Right lobe of liver (tissue), 4 donors: Measurements from ENCODE around the gene GRIN3A.

Experiments used
- POLR2A ChIP-seq: fragments of 450-650 bp; IDR thresholded peaks from one replicate; pipeline ENCODE4 v1.6.1; 2017; ENCODE audit warnings: antibody characterized with exemption, mild to moderate bottlenecking
- TF ChIP-seq, protein P1 (sequence below), 4 donors: fragments of 200-600 bp in 3 of 4; fragments of 450-650 bp in 1 of 4; IDR thresholded peaks; one replicate each; pipeline versions ENCODE4 v1.5.1 to v1.8.0; 2016 to 2022; ENCODE audit warnings: antibody characterized with exemption in 4 of 4, mild to moderate bottlenecking in 2 of 4
- donor health status: DM: no; HTN: no; CAD: no.
- donor health status: DM: no; HTN: no; CAD: no.
- donor health status: DM: no; HTN: yes; CAD: no.

DNA sequence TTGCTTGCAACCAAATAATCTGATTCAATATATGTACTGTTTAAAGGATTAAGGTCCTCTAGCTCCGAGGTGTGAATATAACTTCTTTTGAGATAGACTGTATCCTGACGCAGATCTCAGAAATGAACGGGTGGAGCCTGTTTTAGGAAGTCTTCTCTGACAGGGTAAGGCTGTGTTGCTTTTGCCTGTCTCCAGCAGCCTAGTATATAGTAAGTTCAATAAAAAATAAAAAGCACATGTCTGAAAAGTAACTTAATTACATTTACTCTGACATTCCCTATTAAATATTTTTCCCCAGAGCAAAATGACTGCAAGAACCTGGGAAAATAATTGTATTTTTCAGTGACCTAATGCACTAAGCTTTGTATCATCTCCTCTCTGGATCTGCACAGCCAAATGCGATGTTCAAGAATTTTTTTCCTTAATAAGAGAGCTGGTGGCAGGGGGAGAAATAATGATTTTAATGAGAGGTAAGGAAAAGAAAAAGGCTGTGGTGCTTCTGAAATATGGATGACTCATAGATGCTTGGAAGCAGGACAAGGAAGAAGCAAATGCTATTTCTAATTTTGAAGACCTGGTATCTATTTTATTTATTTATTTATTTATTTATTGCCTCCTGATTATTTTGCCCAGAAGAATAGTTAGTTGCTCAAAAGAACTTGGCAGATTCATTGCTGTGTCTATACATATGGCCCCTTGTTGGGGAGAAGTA, 151.0 kb downstream of the GRIN3A start:
- TF ChIP-seq, protein P1, sequence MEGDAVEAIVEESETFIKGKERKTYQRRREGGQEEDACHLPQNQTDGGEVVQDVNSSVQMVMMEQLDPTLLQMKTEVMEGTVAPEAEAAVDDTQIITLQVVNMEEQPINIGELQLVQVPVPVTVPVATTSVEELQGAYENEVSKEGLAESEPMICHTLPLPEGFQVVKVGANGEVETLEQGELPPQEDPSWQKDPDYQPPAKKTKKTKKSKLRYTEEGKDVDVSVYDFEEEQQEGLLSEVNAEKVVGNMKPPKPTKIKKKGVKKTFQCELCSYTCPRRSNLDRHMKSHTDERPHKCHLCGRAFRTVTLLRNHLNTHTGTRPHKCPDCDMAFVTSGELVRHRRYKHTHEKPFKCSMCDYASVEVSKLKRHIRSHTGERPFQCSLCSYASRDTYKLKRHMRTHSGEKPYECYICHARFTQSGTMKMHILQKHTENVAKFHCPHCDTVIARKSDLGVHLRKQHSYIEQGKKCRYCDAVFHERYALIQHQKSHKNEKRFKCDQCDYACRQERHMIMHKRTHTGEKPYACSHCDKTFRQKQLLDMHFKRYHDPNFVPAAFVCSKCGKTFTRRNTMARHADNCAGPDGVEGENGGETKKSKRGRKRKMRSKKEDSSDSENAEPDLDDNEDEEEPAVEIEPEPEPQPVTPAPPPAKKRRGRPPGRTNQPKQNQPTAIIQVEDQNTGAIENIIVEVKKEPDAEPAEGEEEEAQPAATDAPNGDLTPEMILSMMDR (IDR thresholded peaks at IDR 0.05), result no peak
- TF ChIP-seq POLR2A, result no peak
